Measurements from ENCODE around the gene TCAP.

TCAP gene

DNA sequence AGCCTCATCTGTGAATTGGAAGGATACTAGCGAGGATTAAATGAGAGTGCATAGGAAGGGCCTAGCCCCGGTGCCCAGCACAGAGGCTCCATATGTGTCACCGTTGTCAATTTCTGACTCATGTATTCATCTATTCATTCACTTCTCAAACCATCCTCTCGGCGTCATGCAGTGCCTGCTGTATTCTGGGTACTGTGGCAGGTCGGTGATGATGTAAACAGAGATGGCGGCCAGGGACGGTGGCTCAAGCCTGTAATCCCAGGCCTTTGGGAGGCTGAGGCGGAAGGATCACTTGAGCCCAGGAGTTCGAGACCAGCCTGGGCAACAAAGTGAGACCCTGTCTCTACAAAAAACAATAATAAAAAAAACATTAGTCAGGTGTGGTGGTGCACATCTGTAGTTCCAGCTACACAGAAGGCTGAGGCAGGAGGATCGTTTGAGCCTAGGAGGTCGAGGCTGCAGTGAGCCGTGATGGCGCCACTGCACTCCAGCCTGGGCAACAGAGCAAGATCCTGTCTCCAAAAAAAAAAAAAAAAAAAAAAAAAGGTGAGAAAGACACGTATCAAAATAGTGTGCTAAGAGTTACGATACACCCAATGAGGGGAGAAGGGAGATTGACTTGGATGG is 42.7 kb upstream of the TCAP start:
- Histone ChIP-seq H3K4me1 (ENCODE audit: control insufficient read depth, insufficient read depth, low read length) (peaks cover 4% of the 10 kb centered on the region), H3K27ac (ENCODE audit: insufficient read depth, low read depth, low read length, poor library complexity, severe bottlenecking) (no peak overlapping the region), H3K4me3 (ENCODE audit: insufficient read depth, low read depth, low read length) (no peak overlapping the region), H3K9me3 (ENCODE audit: control insufficient read depth, low read length) (no peaks in the 10 kb centered on the region), H3K36me3 (ENCODE audit: control insufficient read depth, insufficient read depth, low read length) (no peaks in the 10 kb centered on the region), H3K27me3 (ENCODE audit: control insufficient read depth, insufficient read depth, low read length, poor library complexity, severe bottlenecking) (peaks cover 98% of the 10 kb centered on the region)
- 72 to 75% methylated on average over 16 of the region's 16 CpGs for WGBS, 2 experiments

DNA sequence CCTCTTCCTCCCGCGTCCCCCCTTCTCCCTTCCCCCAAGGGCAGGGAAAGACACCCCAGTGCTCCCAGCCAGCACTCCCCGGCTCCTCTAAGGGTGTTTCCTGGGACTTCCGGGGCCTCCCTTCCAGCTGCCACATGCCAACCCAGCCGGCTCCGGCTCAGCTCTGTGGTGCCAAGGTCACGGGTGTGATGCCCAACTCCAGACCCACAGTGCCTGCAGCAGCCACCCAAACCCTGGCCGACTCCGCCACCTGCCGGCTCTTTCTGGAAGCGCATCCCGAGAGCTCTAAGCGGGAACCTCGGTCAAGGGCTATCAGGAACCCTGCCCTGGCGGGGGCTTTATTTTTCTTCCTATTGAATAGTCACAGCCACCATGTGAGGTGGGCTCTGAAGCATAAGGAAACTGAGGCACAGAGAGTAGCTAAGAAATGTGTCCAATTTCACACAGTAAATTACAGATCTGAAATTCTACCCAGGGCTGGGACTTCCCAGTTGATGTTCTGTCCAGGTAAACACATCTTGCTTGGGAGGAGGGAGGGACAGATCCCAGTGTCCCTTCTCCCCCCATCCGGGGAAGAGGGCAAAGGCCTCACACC is 41.7 kb upstream of the TCAP start:
- H3K27ac ChIP-seq (ENCODE audit: insufficient read depth, low read depth, low read length, poor library complexity, severe bottlenecking) = no peak overlapping the region
- H3K27me3 ChIP-seq (ENCODE audit: control insufficient read depth, insufficient read depth, low read length, poor library complexity, severe bottlenecking) = peaks cover 98% of the 10 kb centered on the region
- H3K4me3 ChIP-seq (ENCODE audit: insufficient read depth, low read depth, low read length) = no peak overlapping the region
- no peaks in the 10 kb centered on the region for H3K9me3 ChIP-seq (ENCODE audit: control insufficient read depth, low read length)
- no peaks in the 10 kb centered on the region for H3K36me3 ChIP-seq (ENCODE audit: control insufficient read depth, insufficient read depth, low read length)
- peaks cover 13% of the 10 kb centered on the region for H3K4me1 ChIP-seq (ENCODE audit: control insufficient read depth, insufficient read depth, low read length)
- WGBS, 2 experiments = 11 to 13% methylated on average over 16 of the region's 16 CpGs

DNA sequence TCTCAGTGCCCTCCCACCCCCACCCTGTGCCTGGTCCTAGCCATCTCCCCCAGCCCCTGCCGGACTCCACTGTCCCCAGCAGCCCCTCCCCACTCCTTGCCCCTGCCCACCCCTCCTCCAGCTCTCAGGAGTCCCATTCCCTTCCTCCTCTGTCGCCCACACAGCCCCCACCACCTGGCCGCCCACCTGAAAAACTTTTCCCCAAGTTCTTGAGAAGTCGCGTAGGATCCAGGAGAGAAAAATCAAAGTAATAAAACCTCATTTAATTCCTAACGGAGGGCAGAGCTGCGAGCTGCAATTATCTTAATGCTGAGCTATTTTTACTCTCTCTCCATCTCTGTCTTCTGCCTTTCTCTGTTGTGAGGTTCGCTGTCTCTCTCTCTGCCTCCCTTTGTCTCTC is 40.8 kb upstream of the TCAP start:
- Histone ChIP-seq H3K27ac (ENCODE audit: insufficient read depth, low read depth, low read length, poor library complexity, severe bottlenecking) (no peak overlapping the region), H3K4me1 (ENCODE audit: control insufficient read depth, insufficient read depth, low read length) (peaks cover 22% of the 10 kb centered on the region), H3K36me3 (ENCODE audit: control insufficient read depth, insufficient read depth, low read length) (no peaks in the 10 kb centered on the region), H3K9me3 (ENCODE audit: control insufficient read depth, low read length) (no peaks in the 10 kb centered on the region), H3K4me3 (ENCODE audit: insufficient read depth, low read depth, low read length) (no peak overlapping the region), H3K27me3 (ENCODE audit: control insufficient read depth, insufficient read depth, low read length, poor library complexity, severe bottlenecking) (peaks cover 95% of the 10 kb centered on the region)
- WGBS, 2 experiments = 73 to 75% methylated on average over 8 of the region's 8 CpGs

DNA sequence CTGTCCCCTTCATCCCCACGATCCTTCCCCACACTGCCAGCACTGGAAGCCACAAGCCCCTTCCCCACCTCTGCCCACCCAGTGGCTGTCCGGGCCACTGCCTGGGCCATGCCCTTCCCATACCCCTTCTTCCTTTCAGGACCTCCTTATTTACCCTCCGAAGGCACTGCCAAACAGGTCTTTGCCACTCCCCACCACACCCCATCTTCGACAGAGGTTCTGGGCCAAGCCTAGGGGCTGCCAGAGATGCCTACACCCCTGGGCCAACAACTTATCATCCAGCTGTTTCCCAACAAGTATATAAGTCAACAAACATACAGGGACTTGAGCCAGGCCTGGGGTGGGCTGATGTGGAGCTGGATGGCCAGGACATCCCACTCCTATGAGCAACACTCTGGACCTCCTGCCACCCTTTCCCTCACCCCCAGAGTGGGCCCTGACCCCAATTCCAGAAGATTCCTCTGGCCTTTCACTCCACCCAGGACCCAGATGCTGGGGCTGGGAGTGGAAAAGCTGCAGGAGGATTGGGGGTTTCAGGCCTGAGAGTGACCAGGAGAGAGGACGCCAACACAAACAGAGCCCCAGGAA is 39.9 kb upstream of the TCAP start:
- no peaks in the 10 kb centered on the region for H3K9me3 ChIP-seq (ENCODE audit: control insufficient read depth, low read length)
- no peak overlapping the region for H3K27ac ChIP-seq (ENCODE audit: insufficient read depth, low read depth, low read length, poor library complexity, severe bottlenecking)
- peaks cover 23% of the 10 kb centered on the region for H3K4me1 ChIP-seq (ENCODE audit: control insufficient read depth, insufficient read depth, low read length)
- H3K27me3 ChIP-seq (ENCODE audit: control insufficient read depth, insufficient read depth, low read length, poor library complexity, severe bottlenecking) = peaks cover 86% of the 10 kb centered on the region
- WGBS, 2 experiments = 75 to 78% methylated on average over 4 of the region's 5 CpGs
- H3K4me3 ChIP-seq (ENCODE audit: insufficient read depth, low read depth, low read length) = no peak overlapping the region
- no peaks in the 10 kb centered on the region for H3K36me3 ChIP-seq (ENCODE audit: control insufficient read depth, insufficient read depth, low read length)

DNA sequence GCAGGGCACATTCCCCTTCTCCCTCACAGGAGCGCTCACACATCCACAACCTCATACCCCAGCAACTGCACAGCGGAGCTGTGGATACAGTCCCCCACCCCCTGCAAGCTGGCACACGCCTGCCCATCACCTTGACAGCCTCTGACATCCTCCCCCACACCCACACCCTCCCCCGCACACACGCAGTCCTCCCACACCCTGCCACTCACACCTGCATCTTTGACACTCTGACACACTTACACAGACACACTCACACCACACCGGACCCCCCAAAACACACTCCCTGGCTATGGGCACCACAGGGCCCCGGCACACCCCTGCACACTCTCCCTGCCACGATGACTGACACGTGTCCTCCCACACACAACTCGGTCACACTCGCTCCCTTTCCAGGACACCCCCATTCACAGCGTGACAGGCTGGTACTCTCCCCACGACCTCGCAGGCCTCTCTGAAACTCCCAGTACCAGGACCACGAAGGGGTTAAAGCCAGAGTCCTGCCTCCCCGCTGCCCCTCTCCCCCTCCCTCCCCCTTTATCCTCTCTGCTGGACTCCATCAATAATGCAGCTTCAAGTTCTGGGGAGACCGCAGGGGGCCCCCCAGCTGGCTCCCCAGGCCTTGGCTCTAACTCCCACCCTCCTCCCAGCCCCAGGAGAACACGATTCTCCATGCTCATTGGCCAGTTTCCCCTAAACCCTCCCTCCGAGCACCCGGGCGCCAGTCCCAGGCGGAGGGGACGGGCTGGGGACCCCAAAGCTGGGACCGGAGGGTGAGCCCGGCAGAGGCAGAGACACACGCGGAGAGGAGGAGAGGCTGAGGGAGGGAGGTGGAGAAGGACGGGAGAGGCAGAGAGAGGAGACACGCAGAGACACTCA is 38.7 kb upstream of the TCAP start, which contains the start of gene PPP1R1B:
Gene PPP1R1B (plus strand): TSS at position 782 of the 876 bp plus-strand sequence. CDS start 441 bp downstream, outside the sequence.
- Histone ChIP-seq H3K27me3 (ENCODE audit: control insufficient read depth, insufficient read depth, low read length, poor library complexity, severe bottlenecking) (peaks cover 75% of the 10 kb centered on the region), H3K4me1 (ENCODE audit: control insufficient read depth, insufficient read depth, low read length) (peaks cover 23% of the 10 kb centered on the region), H3K9me3 (ENCODE audit: control insufficient read depth, low read length) (no peaks in the 10 kb centered on the region), H3K36me3 (ENCODE audit: control insufficient read depth, insufficient read depth, low read length) (no peaks in the 10 kb centered on the region), H3K4me3 (ENCODE audit: insufficient read depth, low read depth, low read length) (peak within 1 kb of the TSS; percentile 38), H3K27ac (ENCODE audit: insufficient read depth, low read depth, low read length, poor library complexity, severe bottlenecking) (no peak within 1 kb of the TSS)
- 15 to 17% methylated on average over 29 of the region's 29 CpGs for WGBS, 2 experiments

DNA sequence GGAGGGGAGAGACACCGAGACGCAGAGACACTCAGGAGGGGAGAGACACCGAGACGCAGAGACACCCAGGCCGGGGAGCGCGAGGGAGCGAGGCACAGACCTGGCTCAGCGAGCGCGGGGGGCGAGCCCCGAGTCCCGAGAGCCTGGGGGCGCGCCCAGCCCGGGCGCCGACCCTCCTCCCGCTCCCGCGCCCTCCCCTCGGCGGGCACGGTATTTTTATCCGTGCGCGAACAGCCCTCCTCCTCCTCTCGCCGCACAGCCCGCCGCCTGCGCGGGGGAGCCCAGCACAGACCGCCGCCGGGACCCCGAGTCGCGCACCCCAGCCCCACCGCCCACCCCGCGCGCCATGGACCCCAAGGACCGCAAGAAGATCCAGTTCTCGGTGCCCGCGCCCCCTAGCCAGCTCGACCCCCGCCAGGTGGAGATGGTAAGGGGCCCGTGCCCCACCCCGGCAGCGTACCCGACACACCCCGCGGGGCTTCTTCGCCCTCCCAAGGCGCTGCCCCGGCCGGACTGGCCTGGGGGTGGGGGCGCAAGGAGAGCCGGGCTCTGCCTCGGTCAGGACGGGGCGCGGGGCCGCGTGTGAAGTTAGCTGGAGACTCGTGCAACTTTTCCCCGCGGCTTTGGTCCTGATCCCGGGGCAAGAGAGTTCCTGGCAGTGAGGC is 38.0 kb upstream of the TCAP start:
- Histone ChIP-seq H3K27ac (ENCODE audit: insufficient read depth, low read depth, low read length, poor library complexity, severe bottlenecking) (no peak overlapping the region), H3K4me3 (ENCODE audit: insufficient read depth, low read depth, low read length) (peak overlapping the region; percentile 38), H3K4me1 (ENCODE audit: control insufficient read depth, insufficient read depth, low read length) (peaks cover 23% of the 10 kb centered on the region), H3K9me3 (ENCODE audit: control insufficient read depth, low read length) (no peaks in the 10 kb centered on the region), H3K36me3 (ENCODE audit: control insufficient read depth, insufficient read depth, low read length) (no peaks in the 10 kb centered on the region), H3K27me3 (ENCODE audit: control insufficient read depth, insufficient read depth, low read length, poor library complexity, severe bottlenecking) (peaks cover 67% of the 10 kb centered on the region)
- 0 to 1% methylated on average over 72 of the region's 72 CpGs for WGBS, 2 experiments

DNA sequence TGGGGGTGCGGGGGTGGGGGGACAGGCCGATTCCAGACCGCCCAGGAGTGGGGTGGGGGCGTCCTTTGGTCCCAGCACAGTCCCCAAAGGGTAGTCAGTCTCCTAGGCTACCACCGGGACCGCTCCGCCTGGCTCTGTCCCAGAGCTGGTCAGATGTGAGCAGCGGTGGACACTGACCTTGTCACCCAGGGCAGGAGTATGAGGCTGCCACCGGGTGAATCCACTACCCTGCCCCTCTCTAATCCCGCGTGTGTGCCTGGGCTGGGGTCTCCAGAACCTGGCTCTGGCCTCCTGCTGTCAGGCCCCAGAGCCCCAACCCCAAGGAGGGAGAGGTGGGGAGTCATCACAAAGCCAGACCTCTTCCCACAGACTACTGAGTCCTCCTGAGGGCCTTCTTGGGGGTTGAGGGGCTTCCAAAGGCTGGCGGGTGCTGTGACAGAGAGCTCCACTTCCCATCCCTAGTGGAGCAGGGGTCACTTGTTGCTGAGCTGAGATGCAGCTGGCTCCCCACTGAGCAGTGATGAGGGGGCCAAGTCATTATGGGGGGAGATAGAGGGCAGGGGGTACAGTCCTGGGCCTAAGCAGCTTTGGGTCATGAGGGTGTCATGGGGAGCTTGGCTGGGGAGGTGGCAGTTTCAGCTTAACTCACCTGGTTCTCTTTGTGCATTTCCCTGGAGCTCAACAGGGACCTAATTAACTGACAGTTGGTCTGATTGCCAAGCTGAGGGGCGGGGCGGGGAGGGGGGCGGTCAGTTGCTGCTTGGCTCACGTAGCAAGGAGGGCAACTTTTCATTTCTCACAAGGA is 37.2 kb upstream of the TCAP start:
- Histone ChIP-seq H3K27me3 (ENCODE audit: control insufficient read depth, insufficient read depth, low read length, poor library complexity, severe bottlenecking) (peaks cover 60% of the 10 kb centered on the region), H3K27ac (ENCODE audit: insufficient read depth, low read depth, low read length, poor library complexity, severe bottlenecking) (no peak overlapping the region), H3K9me3 (ENCODE audit: control insufficient read depth, low read length) (no peaks in the 10 kb centered on the region), H3K4me1 (ENCODE audit: control insufficient read depth, insufficient read depth, low read length) (peaks cover 23% of the 10 kb centered on the region), H3K4me3 (ENCODE audit: insufficient read depth, low read depth, low read length) (peak overlapping the region; percentile 38), H3K36me3 (ENCODE audit: control insufficient read depth, insufficient read depth, low read length) (no peaks in the 10 kb centered on the region)
- WGBS, 2 experiments = 11 to 12% methylated on average over 16 of the region's 16 CpGs

DNA sequence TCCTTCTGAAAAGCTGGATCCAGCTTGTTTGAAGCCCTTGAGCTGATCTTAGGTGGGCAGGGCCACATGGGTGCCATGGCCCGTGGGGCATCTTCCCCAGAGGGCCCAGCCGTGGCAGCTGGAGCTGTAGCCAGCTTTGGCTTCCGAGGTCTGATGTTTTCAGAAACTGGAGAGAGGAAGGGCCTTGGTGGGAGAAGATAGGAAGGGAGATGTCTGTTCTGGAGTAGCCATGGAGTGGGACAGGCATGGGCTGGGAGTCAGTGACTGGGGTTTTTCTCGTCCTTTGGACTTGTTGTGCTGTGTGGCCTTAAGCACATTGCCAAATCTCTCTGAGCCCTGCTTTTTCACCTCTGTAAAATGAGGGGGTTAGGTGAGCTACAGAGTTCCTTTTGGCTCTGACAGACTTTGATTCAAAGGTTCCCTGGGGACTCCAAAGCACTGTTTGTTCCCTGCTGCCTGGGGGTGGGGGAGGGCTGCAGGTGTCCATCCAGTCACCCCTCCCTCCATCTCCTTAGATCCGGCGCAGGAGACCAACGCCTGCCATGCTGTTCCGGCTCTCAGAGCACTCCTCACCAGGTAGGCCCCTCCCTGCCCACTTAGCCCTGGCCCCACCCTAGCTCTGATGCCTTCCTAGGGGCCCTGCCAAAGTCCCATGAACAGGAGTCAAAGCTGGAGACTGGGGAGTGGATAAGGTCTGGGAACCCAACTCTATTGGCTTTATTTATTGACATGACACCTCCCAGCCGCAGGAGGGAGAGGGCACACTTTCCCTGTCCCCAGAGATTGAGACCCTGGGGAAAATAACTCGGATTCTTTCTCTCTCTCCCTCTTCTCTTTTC is 36.3 kb upstream of the TCAP start:
- WGBS, 2 experiments = 56 to 61% methylated on average over 10 of the region's 10 CpGs
- Histone ChIP-seq H3K4me1 (ENCODE audit: control insufficient read depth, insufficient read depth, low read length) (peaks cover 23% of the 10 kb centered on the region), H3K36me3 (ENCODE audit: control insufficient read depth, insufficient read depth, low read length) (no peaks in the 10 kb centered on the region), H3K4me3 (ENCODE audit: insufficient read depth, low read depth, low read length) (no peak overlapping the region), H3K27ac (ENCODE audit: insufficient read depth, low read depth, low read length, poor library complexity, severe bottlenecking) (no peak overlapping the region), H3K9me3 (ENCODE audit: control insufficient read depth, low read length) (no peaks in the 10 kb centered on the region), H3K27me3 (ENCODE audit: control insufficient read depth, insufficient read depth, low read length, poor library complexity, severe bottlenecking) (peaks cover 51% of the 10 kb centered on the region)

DNA sequence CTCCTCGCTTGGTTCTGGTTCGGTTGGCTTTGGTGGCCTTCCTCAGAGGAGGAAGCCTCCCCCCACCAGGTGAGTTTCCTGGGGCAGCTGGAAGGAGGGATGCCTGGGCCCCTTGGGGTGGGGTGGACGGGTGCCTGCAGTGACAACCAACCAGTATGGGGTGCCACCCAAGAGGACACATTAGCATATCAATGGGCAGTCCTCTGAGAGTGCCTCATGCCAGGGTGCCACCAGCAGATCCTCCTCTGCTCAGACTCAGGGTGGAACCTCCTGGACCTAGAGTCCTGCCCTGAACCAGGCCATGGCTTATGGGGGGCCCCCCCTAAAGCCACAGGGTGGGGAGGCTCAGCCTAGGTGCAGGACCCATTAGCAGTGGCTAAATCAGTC is 35.7 kb upstream of the TCAP start:
- 48 to 58% methylated on average over 3 of the region's 3 CpGs for WGBS, 2 experiments
- Histone ChIP-seq H3K4me3 (ENCODE audit: insufficient read depth, low read depth, low read length) (no peak overlapping the region), H3K27ac (ENCODE audit: insufficient read depth, low read depth, low read length, poor library complexity, severe bottlenecking) (no peak overlapping the region), H3K36me3 (ENCODE audit: control insufficient read depth, insufficient read depth, low read length) (no peaks in the 10 kb centered on the region), H3K9me3 (ENCODE audit: control insufficient read depth, low read length) (no peaks in the 10 kb centered on the region), H3K27me3 (ENCODE audit: control insufficient read depth, insufficient read depth, low read length, poor library complexity, severe bottlenecking) (peaks cover 45% of the 10 kb centered on the region), H3K4me1 (ENCODE audit: control insufficient read depth, insufficient read depth, low read length) (peaks cover 23% of the 10 kb centered on the region)

Measured in ectodermal cell (in vitro differentiated cells).